HL-60/S4 (cell line): ENCODE results near the gene RHOBTB1.

Experiments used
- in situ Hi-C: fragments of 300-500 bp; cut with MboI; formaldehyde crosslinking; loops from 2 replicates; pipeline ENCODE4 v1.14.3; 2022; ENCODE audit warnings: low sequenced_read_pairs

RHOBTB1 gene

GRCh38 chr10:60967260-60967659 is 23.3 kb upstream of the RHOBTB1 start:
- in situ Hi-C loops: no loop called here

- in situ Hi-C loops: no loop called here
Measured at GRCh38 chr10:60965696-60966095, 21.7 kb upstream of the RHOBTB1 start.

GRCh38 chr10:60964257-60965235 is 20.6 kb upstream of the RHOBTB1 start:
- in situ Hi-C loops: no loop called here

- in situ Hi-C loops: no loop called here
Measured at GRCh38 chr10:60963441-60964256, 19.7 kb upstream of the RHOBTB1 start.

GRCh38 chr10:60962946-60963345 is 19.0 kb upstream of the RHOBTB1 start:
- in situ Hi-C loops: no loop called here

- in situ Hi-C loops: no loop called here
Measured at GRCh38 chr10:60960913-60961312, 16.9 kb upstream of the RHOBTB1 start.

GRCh38 chr10:60960031-60960430 is 16.0 kb upstream of the RHOBTB1 start:
- in situ Hi-C loops: no loop called here

GRCh38 chr10:60958892-60959601 is 15.1 kb upstream of the RHOBTB1 start:
- in situ Hi-C loops: no loop called here

- in situ Hi-C loops: no loop called here
Measured at GRCh38 chr10:60957667-60958221, 13.8 kb upstream of the RHOBTB1 start.

GRCh38 chr10:60955957-60956425 is 12.0 kb upstream of the RHOBTB1 start:
- in situ Hi-C loops: no loop called here

GRCh38 chr10:60955316-60955715 is 11.3 kb upstream of the RHOBTB1 start:
- in situ Hi-C loops: no loop called here

- in situ Hi-C loops: no loop called here
Measured at GRCh38 chr10:60954035-60954434, 10.1 kb upstream of the RHOBTB1 start.

- in situ Hi-C loops: no loop called here
Measured at GRCh38 chr10:60953420-60953819, 9.4 kb upstream of the RHOBTB1 start.

GRCh38 chr10:60952846-60953220 is 8.8 kb upstream of the RHOBTB1 start:
- in situ Hi-C loops: no loop called here

- in situ Hi-C loops: no loop called here
Measured at GRCh38 chr10:60952067-60952845, 8.3 kb upstream of the RHOBTB1 start.

- in situ Hi-C loops: no loop called here
Measured at GRCh38 chr10:60951272-60951724, 7.3 kb upstream of the RHOBTB1 start.

GRCh38 chr10:60950300-60950699 is 6.3 kb upstream of the RHOBTB1 start:
- in situ Hi-C loops: no loop called here

- in situ Hi-C loops: no loop called here
Measured at GRCh38 chr10:60948851-60949250, 4.9 kb upstream of the RHOBTB1 start.

GRCh38 chr10:60944910-60945297 is 919 bp upstream of the RHOBTB1 start:
- in situ Hi-C loops: no loop called here
